Right lobe of liver (tissue), 6 donors: ENCODE measurements around the gene TMEM33. TPM values are rescaled to one million over a fixed set of nuclear protein-coding genes. Genes with fewer than 3 reads are reported as not detected.

ENCODE experiments used
- ATAC-seq, 4 donors: fragments of 200-7000 bp; cut with Tn5 transposase; one replicate each; pipeline ENCODE4 v1.9.1; 2020; ENCODE audit warnings: mild to moderate bottlenecking in 4 of 4, moderate library complexity in 4 of 4
- DNase-seq, 3 donors: peaks; one replicate each; pipeline ENCODE4 v3.0.0-alpha.2; 2020
- H3K27ac ChIP-seq, 3 donors: fragments of 200-600 bp; one replicate each; pipeline ENCODE4 v1.8.0; 2022
- H3K27me3 ChIP-seq, 2 donors: fragments of 200-600 bp; one replicate each; pipeline ENCODE4 v1.8.0; 2022
- H3K36me3 ChIP-seq, 4 donors: fragments of 200-600 bp; sonication (generic) in 1 of 4; one replicate each; pipeline versions ENCODE4 v1.5.1 to v1.8.0; 2017 to 2022; ENCODE audit warnings: control low read depth in 1 of 4
- H3K4me1 ChIP-seq, 4 donors: fragments of 200-600 bp; sonication (generic) in 1 of 4; one replicate each; pipeline versions ENCODE4 v1.5.1 to v1.8.0; 2017 to 2022; ENCODE audit warnings: control low read depth in 1 of 4
- H3K4me3 ChIP-seq, 3 donors: fragments of 200-600 bp; one replicate each; pipeline ENCODE4 v1.8.0; 2022
- H3K9me3 ChIP-seq, 4 donors: fragments of 200-600 bp; sonication (generic) in 1 of 4; one replicate each; pipeline versions ENCODE4 v1.5.1 to v1.8.0; 2017 to 2022; ENCODE audit warnings: control low read depth in 1 of 4
- POLR2A ChIP-seq: fragments of 450-650 bp; IDR thresholded peaks from one replicate; pipeline ENCODE4 v1.6.1; 2017; ENCODE audit warnings: antibody characterized with exemption, mild to moderate bottlenecking
- WGBS: methylation state at CpG from one replicate; pipeline ENCODE4 v1.1.6; 2018; ENCODE audit warnings: low coverage, low lambda C conversion rate; ENCODE audit not compliant: insufficient coverage; ENCODE audit errors: missing lambda C conversion rate; 5-methylcytosine and 5-hydroxymethylcytosine counted together
- intact Hi-C, 2 donors: fragments of 100-400 bp; cut with DNase I; formaldehyde crosslinking; loops; one replicate each; pipeline versions ENCODE4 v1.11.2 to v1.14.1; 2022
- total RNA-seq, 6 experiments: library from RNA; depleted of rRNA in 2 of 6; stranded (reverse); fragments of >200 nt in 2 of 6; fragmentation: NEBNext Ultra II Directional in 3 of 6; extraction: Animal tissue kit (Norgen Biotek cat#: 25700) in 3 of 6; gene quantifications; one replicate each; pipeline versions ENCODE4 v1.1.0 to v1.2.4, GENCODE V29; 2016 to 2023
- TF ChIP-seq, protein P1 (sequence below), 4 donors: fragments of 200-600 bp in 3 of 4; fragments of 450-650 bp in 1 of 4; IDR thresholded peaks; one replicate each; pipeline versions ENCODE4 v1.5.1 to v1.8.0; 2016 to 2022; ENCODE audit warnings: antibody characterized with exemption in 4 of 4, mild to moderate bottlenecking in 2 of 4
- donor health status: DM: no; HTN: yes; CAD: no.
- donor health status: DM: no; HTN: no; CAD: no.
- donor health status: DM: no; HTN: no; CAD: no.
- donor health status: DM: no; HTN: yes; CAD: no.
- donor health status: DM: no; HTN: yes; CAD: no.

Gene TMEM33
- total RNA-seq, 6 experiments from 2014 or later, result 48.9 to 82.7 (median 60.8) TPM

DNA sequence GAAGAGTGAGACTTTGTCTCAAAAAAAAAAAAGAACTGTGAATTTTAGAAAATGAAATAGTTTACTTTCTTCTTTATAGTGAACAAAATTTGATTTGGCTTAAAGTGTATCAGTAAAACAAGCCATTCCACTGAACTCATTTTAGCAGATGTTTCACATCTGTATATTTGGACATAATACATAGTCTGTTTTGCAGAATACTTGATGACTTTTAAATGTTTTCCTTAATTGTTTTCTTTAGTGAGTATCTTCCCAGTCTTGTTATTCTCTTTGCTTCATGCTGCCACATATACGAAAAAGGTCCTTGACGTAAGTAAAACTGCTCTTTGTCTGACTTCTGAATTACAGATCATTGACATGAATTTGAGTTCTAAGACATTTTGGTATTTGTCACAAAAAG is 8.3 kb downstream of the TMEM33 start:
- Histone ChIP-seq H3K27me3 (no peaks in the 10 kb centered on the region), H3K27ac (no peak overlapping the region), H3K36me3 (peaks cover 0 to 38% (median under 1%) of the 10 kb centered on the region in 4 donors), H3K4me3 (no peak overlapping the region), H3K4me1 (peaks cover 0 to 13% (median 3%) of the 10 kb centered on the region in 4 donors), H3K9me3 (no peaks in the 10 kb centered on the region)
- TF ChIP-seq, protein P1, sequence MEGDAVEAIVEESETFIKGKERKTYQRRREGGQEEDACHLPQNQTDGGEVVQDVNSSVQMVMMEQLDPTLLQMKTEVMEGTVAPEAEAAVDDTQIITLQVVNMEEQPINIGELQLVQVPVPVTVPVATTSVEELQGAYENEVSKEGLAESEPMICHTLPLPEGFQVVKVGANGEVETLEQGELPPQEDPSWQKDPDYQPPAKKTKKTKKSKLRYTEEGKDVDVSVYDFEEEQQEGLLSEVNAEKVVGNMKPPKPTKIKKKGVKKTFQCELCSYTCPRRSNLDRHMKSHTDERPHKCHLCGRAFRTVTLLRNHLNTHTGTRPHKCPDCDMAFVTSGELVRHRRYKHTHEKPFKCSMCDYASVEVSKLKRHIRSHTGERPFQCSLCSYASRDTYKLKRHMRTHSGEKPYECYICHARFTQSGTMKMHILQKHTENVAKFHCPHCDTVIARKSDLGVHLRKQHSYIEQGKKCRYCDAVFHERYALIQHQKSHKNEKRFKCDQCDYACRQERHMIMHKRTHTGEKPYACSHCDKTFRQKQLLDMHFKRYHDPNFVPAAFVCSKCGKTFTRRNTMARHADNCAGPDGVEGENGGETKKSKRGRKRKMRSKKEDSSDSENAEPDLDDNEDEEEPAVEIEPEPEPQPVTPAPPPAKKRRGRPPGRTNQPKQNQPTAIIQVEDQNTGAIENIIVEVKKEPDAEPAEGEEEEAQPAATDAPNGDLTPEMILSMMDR (IDR thresholded peaks at IDR 0.05), result no peak
- TF ChIP-seq POLR2A, result no peak
- ATAC-seq (no peak), DNase-seq (no peak)
- 90% methylated on average over 2 of the region's 2 CpGs for WGBS
- intact Hi-C loops, result no loop called here

DNA sequence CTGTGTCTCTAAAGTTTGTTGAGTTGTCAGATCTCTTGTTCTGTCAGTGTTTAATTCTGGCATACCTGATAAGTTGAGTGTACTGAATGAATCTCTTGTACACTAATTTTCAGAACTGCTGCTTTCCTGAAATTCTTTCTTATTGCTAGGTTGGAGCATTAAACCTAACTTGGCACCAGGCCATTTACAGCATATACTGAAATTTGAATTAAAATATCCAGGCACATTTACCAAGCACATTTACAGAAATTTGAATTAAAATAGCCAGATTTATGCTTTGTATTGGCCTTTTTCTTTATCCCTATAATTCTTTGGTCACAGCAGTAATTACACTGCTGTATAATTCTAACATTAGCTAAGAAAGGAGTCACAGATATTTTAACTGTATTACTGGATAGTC is 8.9 kb downstream of the TMEM33 start:
- TF ChIP-seq, protein P1 (IDR thresholded peaks at IDR 0.05), result no peak
- no peak for TF ChIP-seq POLR2A
- Histone ChIP-seq H3K27me3 (no peaks in the 10 kb centered on the region), H3K9me3 (no peaks in the 10 kb centered on the region), H3K4me3 (no peak overlapping the region), H3K27ac (no peak overlapping the region), H3K4me1 (peaks cover 0 to 7% (median 3%) of the 10 kb centered on the region in 4 donors), H3K36me3 (peaks cover 0 to 44% (median 4%) of the 10 kb centered on the region in 4 donors)
- intact Hi-C loops, result no loop called here
- ATAC-seq (no peak), DNase-seq (no peak)

DNA sequence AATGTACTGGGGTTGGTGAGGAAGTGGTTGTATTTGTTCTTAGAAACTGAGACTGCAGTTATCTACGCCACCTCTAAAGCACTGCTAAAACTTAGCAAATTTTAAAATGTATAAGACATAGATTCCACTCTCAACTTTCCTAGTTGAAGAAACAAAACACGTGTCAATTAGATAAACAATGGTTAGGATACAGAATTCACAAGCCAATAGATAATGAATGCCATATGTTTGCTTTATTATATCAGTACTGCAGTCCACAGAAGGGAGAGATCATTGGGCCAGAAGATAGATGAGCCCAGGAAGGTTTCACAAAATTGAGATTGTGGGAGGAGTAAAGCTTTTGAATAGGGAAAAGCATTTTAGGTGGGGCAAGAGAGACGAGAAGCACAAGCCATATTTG is 14.3 kb downstream of the TMEM33 start:
- TF ChIP-seq POLR2A, result no peak
- TF ChIP-seq, protein P1 (IDR thresholded peaks at IDR 0.05), result no peak
- no peak for ATAC-seq
- Histone ChIP-seq H3K36me3 (peaks cover 0 to 62% (median 7%) of the 10 kb centered on the region in 4 donors), H3K4me1 (no peaks in the 10 kb centered on the region), H3K9me3 (no peaks in the 10 kb centered on the region), H3K27ac (no peak overlapping the region), H3K4me3 (no peak overlapping the region), H3K27me3 (no peaks in the 10 kb centered on the region)
- DNase-seq, result no peak
- WGBS, result 83% methylated on average over 3 of the region's 3 CpGs
- intact Hi-C loops, result no loop called here

DNA sequence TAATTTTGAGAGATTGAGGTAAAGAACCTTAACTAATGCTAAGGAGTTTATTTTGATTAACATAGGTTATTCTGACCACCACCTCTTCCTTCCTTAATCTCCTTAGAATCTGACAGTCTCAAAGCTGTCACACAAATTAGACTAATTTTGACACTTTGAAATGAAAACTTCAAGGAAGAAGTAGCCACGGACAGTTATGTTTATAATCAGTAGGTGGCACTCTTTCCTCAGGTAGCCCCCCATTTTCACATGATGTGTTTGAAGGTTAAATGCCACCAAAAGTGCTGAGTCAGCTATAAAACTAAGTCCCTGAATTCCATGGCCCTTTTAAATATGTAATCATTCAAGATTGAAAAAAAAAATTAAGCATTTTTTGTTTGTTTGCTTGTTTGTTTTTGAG is 22.4 kb downstream of the TMEM33 start:
- WGBS, result 23% methylated on average over 1 of the region's 1 CpG
- no peak overlapping the region for H3K27ac ChIP-seq
- H3K4me3 ChIP-seq, result no peak overlapping the region
- no peak for TF ChIP-seq POLR2A
- TF ChIP-seq, protein P1 (IDR thresholded peaks at IDR 0.05), result peak in 3 of 4 donors; percentile 34 to 38 (median 35)
- DNase-seq (no peak), ATAC-seq (no peak)
- H3K9me3 ChIP-seq, result no peaks in the 10 kb centered on the region
- H3K36me3 ChIP-seq, result peaks cover 0 to 19% (median 3%) of the 10 kb centered on the region in 4 donors
- no peaks in the 10 kb centered on the region for H3K27me3 ChIP-seq
- intact Hi-C loops, result no loop called here
- H3K4me1 ChIP-seq, result no peaks in the 10 kb centered on the region

DNA sequence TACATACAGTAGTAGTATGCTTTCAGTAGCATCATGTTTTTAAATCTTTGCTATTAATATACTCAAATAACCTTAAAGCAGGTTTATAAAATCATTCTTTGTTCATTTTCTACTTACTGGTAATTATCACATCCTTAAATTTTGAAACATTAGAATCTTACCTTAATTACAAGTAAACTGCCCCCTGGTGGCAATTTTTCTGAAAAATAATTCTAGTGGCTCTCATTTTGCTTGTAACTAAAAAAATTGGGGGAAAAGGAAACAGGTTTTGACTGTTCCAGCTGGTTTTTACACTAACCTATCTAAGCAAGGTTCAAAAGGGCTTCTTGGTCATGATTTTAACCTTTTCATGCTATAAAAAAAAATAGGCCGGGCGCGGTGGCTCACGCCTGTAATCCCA is 27.9 kb downstream of the TMEM33 start:
- WGBS, result 100% methylated on average over 4 of the region's 4 CpGs
- Histone ChIP-seq H3K27me3 (no peaks in the 10 kb centered on the region), H3K36me3 (no peaks in the 10 kb centered on the region), H3K9me3 (no peaks in the 10 kb centered on the region), H3K27ac (no peak overlapping the region), H3K4me1 (no peaks in the 10 kb centered on the region), H3K4me3 (no peak overlapping the region)
- TF ChIP-seq, protein P1 (IDR thresholded peaks at IDR 0.05), result peak; percentile 26 to 44 (median 39)
- TF ChIP-seq POLR2A, result no peak
- no peak for DNase-seq
- ATAC-seq, result no peak
- intact Hi-C loops, result no loop called here
